HepG2 (cell line): ENCODE measurements around the gene GCNT2. TPM values are rescaled to one million over a fixed set of nuclear protein-coding genes. Genes with fewer than 3 reads are reported as not detected.

Experiments used
- DBP ChIP-seq: sonication (generic); formaldehyde crosslinking; IDR thresholded peaks from 2 replicates; pipeline ENCODE4 v1.4.0; 2020; ENCODE audit warnings: missing genetic modification reagents; ENCODE audit errors: not compliant biosample characterization
- ETV5 ChIP-seq: IDR thresholded peaks from 2 replicates; pipeline ENCODE4 v1.6.1; 2018; ENCODE audit warnings: missing biosample characterization, missing genetic modification reagents, inconsistent platforms, borderline replicate concordance
- FOXJ3 ChIP-seq: sonication (generic); formaldehyde crosslinking; IDR thresholded peaks from 2 replicates; pipeline ENCODE4 v1.4.0; 2020; ENCODE audit warnings: missing genetic modification reagents, mild to moderate bottlenecking, borderline replicate concordance
- GMEB1 ChIP-seq: sonication (generic); formaldehyde crosslinking; IDR thresholded peaks from 2 replicates; pipeline ENCODE4 v1.5.1; 2020; ENCODE audit warnings: missing genetic modification reagents, mild to moderate bottlenecking, borderline replicate concordance
- HMGXB4 ChIP-seq, 2 experiments: sonication (generic) in 1 of 2; formaldehyde crosslinking in 1 of 2; IDR thresholded peaks; 2 replicates each; pipeline versions ENCODE4 v1.4.0 to v1.6.1; 2018 to 2020; ENCODE audit warnings: missing genetic modification reagents in 2 of 2, borderline replicate concordance in 1 of 2, low read depth in 1 of 2, mild to moderate bottlenecking in 1 of 2, missing biosample characterization in 1 of 2
- KAT7 ChIP-seq: IDR thresholded peaks from 2 replicates; pipeline ENCODE4 v1.6.1; 2018; ENCODE audit warnings: borderline replicate concordance, missing compliant biosample characterization
- KDM1A ChIP-seq: IDR thresholded peaks from 2 replicates; pipeline ENCODE4 v1.6.1; 2016; ENCODE audit warnings: missing compliant biosample characterization
- MED13 ChIP-seq: sonication (generic); formaldehyde crosslinking; IDR thresholded peaks from 2 replicates; pipeline ENCODE4 v1.5.0; 2020; ENCODE audit warnings: missing genetic modification reagents
- POGZ ChIP-seq: sonication (generic); formaldehyde crosslinking; IDR thresholded peaks from 2 replicates; pipeline ENCODE4 v1.4.0; 2020; ENCODE audit warnings: mild to moderate bottlenecking, missing genetic modification reagents
- REST ChIP-seq, 2 experiments: IDR thresholded peaks; 2 replicates each; pipeline ENCODE4 v1.6.1; 2011 to 2012; ENCODE audit warnings: low read length in 2 of 2, borderline replicate concordance in 1 of 2, low read depth in 1 of 2, mild to moderate bottlenecking in 1 of 2, moderate library complexity in 1 of 2
- SMYD3 ChIP-seq: sonication (generic); formaldehyde crosslinking; IDR thresholded peaks from 2 replicates; pipeline ENCODE4 v1.8.1; 2023; ENCODE audit warnings: mild to moderate bottlenecking, missing genetic modification reagents
- ZBTB21 ChIP-seq: sonication (generic); formaldehyde crosslinking; IDR thresholded peaks from 2 replicates; pipeline ENCODE4 v1.4.0; 2020; ENCODE audit warnings: missing genetic modification reagents
- ZC3H13 ChIP-seq: sonication (generic); formaldehyde crosslinking; IDR thresholded peaks from 2 replicates; pipeline ENCODE4 v1.8.1; 2023; ENCODE audit warnings: mild to moderate bottlenecking, missing genetic modification reagents, moderate library complexity
- ZMAT3 ChIP-seq: sonication (generic); formaldehyde crosslinking; conservative IDR thresholded peaks from 2 replicates; pipeline ENCODE4 v1.7.0; 2021; ENCODE audit warnings: missing genetic modification reagents
- ZNF292 ChIP-seq: sonication (generic); formaldehyde crosslinking; IDR thresholded peaks from 2 replicates; pipeline ENCODE4 v1.8.1; 2022; ENCODE audit warnings: mild to moderate bottlenecking, low read depth, missing genetic modification reagents, borderline replicate concordance
- ZNF354B ChIP-seq: sonication (generic); formaldehyde crosslinking; IDR thresholded peaks from 2 replicates; pipeline ENCODE4 v1.8.0; 2022; ENCODE audit warnings: mild to moderate bottlenecking, missing genetic modification reagents
- ZNF550 ChIP-seq: sonication (generic); formaldehyde crosslinking; IDR thresholded peaks from 2 replicates; pipeline ENCODE4 v1.4.0; 2020; ENCODE audit warnings: mild to moderate bottlenecking, missing genetic modification reagents, borderline replicate concordance
- ZNF572 ChIP-seq: sonication (generic); formaldehyde crosslinking; IDR thresholded peaks from 2 replicates; pipeline ENCODE4 v1.5.1; 2020; ENCODE audit warnings: mild to moderate bottlenecking, missing genetic modification reagents
- ZNF615 ChIP-seq: sonication (generic); formaldehyde crosslinking; IDR thresholded peaks from 2 replicates; pipeline ENCODE4 v1.5.0; 2020; ENCODE audit warnings: mild to moderate bottlenecking, missing genetic modification reagents, borderline replicate concordance
- polyA plus RNA-seq, 8 experiments: library from polyadenylated mRNA; depleted of rRNA in 3 of 8; stranded (reverse) in 7 of 8; unstranded in 1 of 8; fragments of >200 nt; fragmentation: Illumina TruSeq in 4 of 8; extraction: Trizol in 4 of 8; gene quantifications; 2 replicates each; pipeline versions ENCODE4 v1.2.1 to v1.2.3, GENCODE V29; 2011 to 2016; ENCODE audit warnings: low read depth in 4 of 8, missing spikeins in 1 of 8, mixed read lengths in 1 of 8; ENCODE audit not compliant: insufficient read depth in 1 of 8
- total RNA-seq, 5 experiments: library from RNA; depleted of rRNA; stranded (reverse); fragments of >200 nt; fragmentation: Illumina TruSeq; extraction: Trizol; gene quantifications; 2 replicates each; pipeline ENCODE4 v1.2.3, GENCODE V29; 2016; ENCODE audit warnings: low read depth in 1 of 5

GCNT2 gene
- total and polyA plus RNA-seq, 2 of the 13 experiments (the other 11 are each of a cell fraction or from before 2014, with no cell fraction given), result 11.8 to 31.9 TPM

- TF ChIP-seq DBP (CRISPR knock-in tag), result no peak
- TF ChIP-seq ZNF354B (CRISPR knock-in tag), result no peak
- no peak for TF ChIP-seq ZNF572
- peak; percentile 95; the same call in 1 of the 2 replicates for TF ChIP-seq FOXJ3 (CRISPR knock-in tag)
- TF ChIP-seq SMYD3, result peak; percentile 78; the same call in 1 of the 2 replicates
- peak; percentile 64; the same call in 1 of the 2 replicates for TF ChIP-seq ETV5 (CRISPR knock-in tag)
- TF ChIP-seq ZC3H13 (CRISPR knock-in tag), result no peak
- TF ChIP-seq HMGXB4 (CRISPR knock-in tag; IDR thresholded peaks at IDR 0.05; ENCODE audit: borderline replicate concordance in 1 of 2, low read depth in 1 of 2), result peak in 1 of 2 experiments; percentile 57; a peak in 1 of 4 replicates
- peak in 1 of 2 experiments; percentile 64; a peak in 1 of 4 replicates for TF ChIP-seq REST (IDR thresholded peaks at IDR 0.05; ENCODE audit: borderline replicate concordance in 1 of 2, low read depth in 1 of 2, low read length in 2 of 2)
- TF ChIP-seq ZNF615, result no peak
- TF ChIP-seq GMEB1 (CRISPR knock-in tag), result peak; percentile 31; the same call in 1 of the 2 replicates
- TF ChIP-seq KDM1A (CRISPR knock-in tag), result peak; percentile 65; the same call in 1 of the 2 replicates
- no peak for TF ChIP-seq MED13 (CRISPR knock-in tag)
- TF ChIP-seq ZBTB21, result no peak
- no peak for TF ChIP-seq ZNF550
- peak; percentile 51; the same call in 1 of the 2 replicates for TF ChIP-seq ZMAT3 (CRISPR knock-in tag)
- peak; percentile 73 for TF ChIP-seq POGZ (CRISPR knock-in tag)
- peak; percentile 39; the same call in 1 of the 2 replicates for TF ChIP-seq ZNF292 (CRISPR knock-in tag)
- TF ChIP-seq KAT7, result no peak
Measured at GRCh38 chr6:10505529-10505928, 15.6 kb upstream of the GCNT2 start (continued).
